Kidney epithelial cell (primary cell): ENCODE results near the gene CHMP1B. TPM values are rescaled to one million over a fixed set of nuclear protein-coding genes. Genes with fewer than 3 reads are reported as not detected.
A peak's percentile ranks its signal among the peaks of the same experiment; 100 is the strongest.

Experiments
- DNase-seq: peaks from one replicate; pipeline ENCODE4 v3.0.0-alpha.2; 2010; ENCODE audit warnings: low read depth
- H3K27me3 ChIP-seq: 2 replicates; pipeline ENCODE4 v1.6.0; 2011; ENCODE audit warnings: low read length; ENCODE audit not compliant: control insufficient read depth, insufficient read depth
- H3K36me3 ChIP-seq: 2 replicates; pipeline ENCODE4 v1.5.1; 2011; ENCODE audit warnings: low read length; ENCODE audit not compliant: control insufficient read depth, insufficient read depth
- H3K4me3 ChIP-seq: 2 replicates; pipeline ENCODE4 v1.5.1; 2011; ENCODE audit warnings: low read depth, mild to moderate bottlenecking, control low read depth, low read length
- total RNA-seq: library from RNA; depleted of rRNA; stranded (reverse); fragments of >200 nt; gene quantifications from 2 replicates; pipeline ENCODE4 v1.2.3, GENCODE V29; 2015
- TF ChIP-seq, protein P1 (sequence below): IDR thresholded peaks from 2 replicates; pipeline ENCODE4 v1.5.1; 2011; ENCODE audit warnings: mild to moderate bottlenecking, moderate library complexity, low read length, control low read depth, inconsistent platforms; ENCODE audit not compliant: insufficient read depth, poor library complexity, severe bottlenecking

The CHMP1B gene
- total RNA-seq, 1 donor from 2014 or later, result 95.4 TPM

GRCh38 chr18:11808001-11808855 is 43.0 kb upstream of the CHMP1B start:
- peak; percentile 34 for DNase-seq
- Histone ChIP-seq H3K4me3 (no peak overlapping the region), H3K36me3 (no peaks in the 10 kb centered on the region)

DNA sequence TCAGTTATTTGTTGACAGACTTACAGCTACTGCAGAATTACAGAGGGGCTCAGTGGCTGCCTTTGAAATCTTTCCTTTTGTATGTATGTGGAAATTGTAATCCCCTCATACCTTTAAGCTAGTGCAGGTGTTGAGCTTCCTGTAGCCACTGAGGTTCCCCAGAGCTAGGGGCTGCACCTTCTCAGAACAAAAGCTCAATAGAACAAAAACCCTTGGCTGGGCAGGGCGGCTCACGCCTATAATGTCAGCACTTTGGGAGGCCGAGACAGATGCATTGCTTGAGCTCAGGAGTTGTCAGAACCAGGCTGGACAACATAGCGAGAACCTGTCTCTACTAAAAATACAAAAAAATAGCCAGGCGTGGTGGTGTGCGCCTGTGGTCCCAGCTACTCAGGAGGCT is 41.3 kb upstream of the CHMP1B start:
- no peak for DNase-seq
- Histone ChIP-seq H3K36me3 (no peaks in the 10 kb centered on the region), H3K4me3 (no peak overlapping the region), H3K27me3 (no peaks in the 10 kb centered on the region)
- TF ChIP-seq, protein P1, sequence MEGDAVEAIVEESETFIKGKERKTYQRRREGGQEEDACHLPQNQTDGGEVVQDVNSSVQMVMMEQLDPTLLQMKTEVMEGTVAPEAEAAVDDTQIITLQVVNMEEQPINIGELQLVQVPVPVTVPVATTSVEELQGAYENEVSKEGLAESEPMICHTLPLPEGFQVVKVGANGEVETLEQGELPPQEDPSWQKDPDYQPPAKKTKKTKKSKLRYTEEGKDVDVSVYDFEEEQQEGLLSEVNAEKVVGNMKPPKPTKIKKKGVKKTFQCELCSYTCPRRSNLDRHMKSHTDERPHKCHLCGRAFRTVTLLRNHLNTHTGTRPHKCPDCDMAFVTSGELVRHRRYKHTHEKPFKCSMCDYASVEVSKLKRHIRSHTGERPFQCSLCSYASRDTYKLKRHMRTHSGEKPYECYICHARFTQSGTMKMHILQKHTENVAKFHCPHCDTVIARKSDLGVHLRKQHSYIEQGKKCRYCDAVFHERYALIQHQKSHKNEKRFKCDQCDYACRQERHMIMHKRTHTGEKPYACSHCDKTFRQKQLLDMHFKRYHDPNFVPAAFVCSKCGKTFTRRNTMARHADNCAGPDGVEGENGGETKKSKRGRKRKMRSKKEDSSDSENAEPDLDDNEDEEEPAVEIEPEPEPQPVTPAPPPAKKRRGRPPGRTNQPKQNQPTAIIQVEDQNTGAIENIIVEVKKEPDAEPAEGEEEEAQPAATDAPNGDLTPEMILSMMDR, result no peak

More at GRCh38 chr18:11808001-11808855, 43.0 kb upstream of the CHMP1B start:
- TF ChIP-seq, protein P1, result no peak
- H3K27me3 ChIP-seq, result no peaks in the 10 kb centered on the region

DNA sequence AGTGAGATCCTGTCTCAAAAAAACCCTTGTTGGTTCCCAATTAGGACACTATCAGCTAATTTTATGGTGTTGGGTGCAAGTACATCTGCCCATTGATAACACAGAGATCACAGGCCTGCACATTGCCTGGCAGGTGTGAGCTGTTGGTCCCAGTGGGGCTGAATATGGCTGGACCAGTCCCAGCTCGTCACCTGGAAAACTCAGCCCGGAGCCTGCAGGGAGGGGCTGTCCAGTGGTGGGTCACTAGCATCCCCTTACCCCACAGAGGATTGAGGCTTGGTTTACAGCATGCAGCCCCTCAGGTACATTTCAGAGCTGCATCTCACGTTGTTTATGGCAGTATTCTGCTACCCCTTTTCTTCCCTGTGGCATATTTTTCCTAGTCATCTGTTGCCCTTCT is 40.8 kb upstream of the CHMP1B start:
- Histone ChIP-seq H3K27me3 (no peaks in the 10 kb centered on the region), H3K36me3 (no peaks in the 10 kb centered on the region), H3K4me3 (no peak overlapping the region)
- DNase-seq, result no peak
- TF ChIP-seq, protein P1, result no peak

DNA sequence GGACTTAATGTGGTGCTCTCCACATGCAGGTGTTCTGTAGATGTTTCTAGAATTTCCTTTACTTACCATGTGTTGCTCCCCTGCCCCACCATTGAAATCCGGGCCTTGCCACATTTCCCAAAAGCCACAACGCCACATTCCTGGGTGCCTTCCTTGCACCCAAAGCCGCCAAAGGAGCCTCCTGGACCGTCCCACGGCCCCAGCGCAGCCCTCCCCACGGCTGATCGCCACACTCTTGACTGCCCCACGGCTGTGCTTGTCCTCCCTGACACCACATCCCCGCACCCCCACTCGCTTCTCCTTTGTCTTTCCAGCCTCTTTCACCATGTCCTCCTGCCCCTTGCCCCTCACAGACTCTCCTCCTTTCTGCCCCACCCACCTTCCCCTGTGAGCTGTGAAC is 40.2 kb upstream of the CHMP1B start:
- DNase-seq, result no peak
- H3K36me3 ChIP-seq, result no peaks in the 10 kb centered on the region
- TF ChIP-seq, protein P1, result no peak
- no peak overlapping the region for H3K4me3 ChIP-seq
- no peaks in the 10 kb centered on the region for H3K27me3 ChIP-seq

- DNase-seq, result no peak
- TF ChIP-seq, protein P1, result no peak
- H3K27me3 ChIP-seq, result no peaks in the 10 kb centered on the region
Observed at GRCh38 chr18:11817229-11817628, 34.0 kb upstream of the CHMP1B start.

More at GRCh38 chr18:11817229-11817628, 34.0 kb upstream of the CHMP1B start:
- H3K4me3 ChIP-seq, result no peak overlapping the region
- no peaks in the 10 kb centered on the region for H3K36me3 ChIP-seq
